ENCODE measurements around the gene MSANTD1. TPM values are rescaled to one million over a fixed set of nuclear protein-coding genes. Genes with fewer than 3 reads are reported as not detected.

The MSANTD1 gene
- total RNA-seq, 1 donor from 2014 or later = 1.2 TPM

- no peak for DNase-seq (ENCODE audit: low spot score)
These were observed 14.9 kb downstream of the MSANTD1 start for GRCh38 chr4:3263876-3264193.

GRCh38 chr4:3266076-3266475 lies 17.1 kb downstream of the MSANTD1 start:
- DNase-seq (ENCODE audit: low spot score) = no peak

GRCh38 chr4:3267576-3268394 lies 18.8 kb downstream of the MSANTD1 start:
- no peak for DNase-seq (ENCODE audit: low spot score)

GRCh38 chr4:3268395-3269104 lies 19.6 kb downstream of the MSANTD1 start:
- no peak for DNase-seq (ENCODE audit: low spot score)

GRCh38 chr4:3269105-3269927 lies 20.4 kb downstream of the MSANTD1 start:
- no peak for DNase-seq (ENCODE audit: low spot score)

GRCh38 chr4:3269991-3270611 lies 21.1 kb downstream of the MSANTD1 start:
- no peak for DNase-seq (ENCODE audit: low spot score)

GRCh38 chr4:3271131-3271530 lies 22.2 kb downstream of the MSANTD1 start:
- DNase-seq (ENCODE audit: low spot score) = no peak

GRCh38 chr4:3276986-3277385 lies 28.0 kb downstream of the MSANTD1 start:
- DNase-seq (ENCODE audit: low spot score) = no peak

- no peak for DNase-seq (ENCODE audit: low spot score)
These were observed 31.5 kb downstream of the MSANTD1 start for GRCh38 chr4:3280466-3280865.

GRCh38 chr4:3283483-3283882 lies 34.5 kb downstream of the MSANTD1 start:
- DNase-seq (ENCODE audit: low spot score) = no peak

GRCh38 chr4:3283916-3284315 lies 35.0 kb downstream of the MSANTD1 start:
- no peak for DNase-seq (ENCODE audit: low spot score)

- DNase-seq (ENCODE audit: low spot score) = no peak
These were observed 36.0 kb downstream of the MSANTD1 start for GRCh38 chr4:3284734-3285557.

GRCh38 chr4:3285558-3286334 lies 36.8 kb downstream of the MSANTD1 start:
- DNase-seq (ENCODE audit: low spot score) = no peak

GRCh38 chr4:3286335-3287175 lies 37.6 kb downstream of the MSANTD1 start:
- no peak for DNase-seq (ENCODE audit: low spot score)

- no peak for DNase-seq (ENCODE audit: low spot score)
These were observed 38.5 kb downstream of the MSANTD1 start for GRCh38 chr4:3287271-3287971.

GRCh38 chr4:3287972-3288570 lies 39.1 kb downstream of the MSANTD1 start:
- no peak for DNase-seq (ENCODE audit: low spot score)

- no peak for DNase-seq (ENCODE audit: low spot score)
These were observed 39.7 kb downstream of the MSANTD1 start for GRCh38 chr4:3288571-3289094.

- DNase-seq (ENCODE audit: low spot score) = no peak
These were observed 41.5 kb downstream of the MSANTD1 start for GRCh38 chr4:3290476-3290875.

Data from mucosa of gallbladder (tissue), 1 donor.